Large intestine (tissue), 3 donors: ENCODE measurements around the gene ASMTL. TPM values are rescaled to one million over a fixed set of nuclear protein-coding genes. Genes with fewer than 3 reads are reported as not detected.
"Not testable (repeated sequence)": the region's sequence is repeated elsewhere in the genome, so short reads cannot be mapped to it uniquely, and the experiment has no call there.

Experiments used
- DNase-seq, 2 donors: peaks; one replicate each; pipeline versions ENCODE4 v3.0.0 to v3.0.0-alpha.2; 2013
- H3K27ac ChIP-seq: one replicate; pipeline ENCODE4 v1.5.1; 2013; ENCODE audit warnings: low read length
- H3K27me3 ChIP-seq: 2 replicates; pipeline ENCODE4 v1.6.1; 2013; ENCODE audit warnings: low read length; ENCODE audit not compliant: control insufficient read depth, insufficient read depth
- H3K36me3 ChIP-seq: 2 replicates; pipeline ENCODE4 v1.6.1; 2013; ENCODE audit warnings: low read length; ENCODE audit not compliant: control insufficient read depth, insufficient read depth
- H3K4me1 ChIP-seq: one replicate; pipeline ENCODE4 v1.6.1; 2013; ENCODE audit warnings: low read length; ENCODE audit not compliant: control insufficient read depth, insufficient read depth
- H3K4me3 ChIP-seq: one replicate; pipeline ENCODE4 v1.5.1; 2013; ENCODE audit warnings: low read length
- H3K9me3 ChIP-seq: one replicate; pipeline ENCODE4 v1.6.1; 2013; ENCODE audit warnings: mild to moderate bottlenecking, low read depth, low read length, moderate library complexity; ENCODE audit not compliant: control insufficient read depth
- whole genome bisulfite sequencing: methylation state at CpG from one replicate; pipeline ENCODE4 v1.1.5; 2013; ENCODE audit warnings: low lambda C conversion rate; ENCODE audit not compliant: insufficient coverage; 5-methylcytosine and 5-hydroxymethylcytosine counted together
- polyA plus RNA-seq: library from polyadenylated mRNA; unstranded; fragments of 120-200 nt; gene quantifications from one replicate; pipeline ENCODE4 v1.2.1, GENCODE V29; 2013

Gene ASMTL
- polyA plus RNA-seq, 1 donor, result 25.9 TPM

DNA sequence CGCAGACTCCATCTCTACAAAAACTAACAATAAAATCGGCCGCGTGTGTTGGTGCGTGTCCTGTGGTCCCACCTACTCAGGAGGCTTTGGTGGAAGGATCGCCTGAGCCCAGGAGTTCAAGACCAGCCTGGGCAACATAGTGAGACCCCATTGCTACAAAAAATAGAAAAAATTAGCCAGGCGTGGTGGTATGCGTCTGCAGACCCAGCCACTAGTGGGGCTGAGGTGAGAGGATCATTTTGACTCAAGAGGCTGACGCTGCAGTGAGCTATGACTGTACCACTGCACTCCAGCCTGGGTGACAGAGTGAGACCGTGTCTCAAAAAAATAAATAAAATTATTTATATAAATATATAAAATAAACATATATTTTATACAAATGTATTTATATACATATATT lies 22.3 kb downstream of the ASMTL start:
- Histone ChIP-seq H3K27me3 (no peaks in the 10 kb centered on the region), H3K9me3 (peaks cover 11% of the 10 kb centered on the region), H3K36me3 (peaks cover 28% of the 10 kb centered on the region), H3K4me3 (no peak overlapping the region), H3K27ac (no peak overlapping the region), H3K4me1 (no peaks in the 10 kb centered on the region)
- no peak for DNase-seq
- no CpG with 5 or more reads among the region's 10 CpGs for WGBS

DNA sequence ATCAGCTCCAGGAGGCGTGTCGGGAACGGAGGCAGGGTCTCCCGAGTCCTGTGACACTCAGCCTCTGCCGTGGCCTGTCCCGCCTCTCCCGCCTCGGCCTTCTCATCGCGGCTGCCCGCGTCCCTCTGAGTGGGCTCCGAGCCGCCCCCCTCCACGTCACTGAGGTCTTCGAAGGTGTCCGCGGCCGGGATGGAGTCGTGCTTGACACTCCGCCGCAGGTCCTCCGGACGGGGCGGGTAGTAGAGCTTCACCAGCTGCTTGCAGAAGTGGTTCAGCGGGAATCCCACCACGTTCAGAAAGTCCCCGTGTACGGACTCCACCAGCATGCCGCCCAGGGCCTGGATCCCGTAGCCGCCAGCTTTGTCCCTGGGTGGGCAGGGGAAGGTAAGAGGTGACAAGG lies 25.0 kb downstream of the ASMTL start:
- no peak for DNase-seq
- Histone ChIP-seq H3K4me3 (no peak overlapping the region), H3K27ac (no peak overlapping the region), H3K9me3 (peaks cover 22% of the 10 kb centered on the region), H3K36me3 (peaks cover 28% of the 10 kb centered on the region), H3K4me1 (no peaks in the 10 kb centered on the region), H3K27me3 (no peaks in the 10 kb centered on the region)
- WGBS, result no CpG with 5 or more reads among the region's 32 CpGs

DNA sequence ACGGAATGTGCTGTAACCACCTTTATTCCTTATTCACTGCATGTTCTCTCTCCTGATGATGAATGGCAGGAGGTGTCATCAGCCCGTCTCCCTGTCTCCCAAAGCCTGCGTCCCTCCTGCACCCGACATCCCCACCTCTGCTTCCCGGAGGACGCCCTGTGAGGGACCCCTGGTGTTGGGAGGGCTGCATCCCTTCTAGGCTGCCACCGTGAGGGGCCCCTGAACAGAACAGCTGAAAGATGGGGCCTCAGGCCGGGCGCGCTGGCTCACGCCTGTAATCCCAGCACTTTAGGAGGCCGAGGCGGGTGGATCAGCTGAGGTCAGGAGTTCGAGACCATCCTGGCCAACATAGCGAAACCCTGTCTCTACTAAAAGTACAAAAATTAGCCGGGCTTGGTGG lies 26.4 kb downstream of the ASMTL start:
- Histone ChIP-seq H3K9me3 (peaks cover 29% of the 10 kb centered on the region), H3K36me3 (peaks cover 34% of the 10 kb centered on the region)
- H3K4me3 ChIP-seq, DNase-seq, H3K4me1 ChIP-seq, H3K27me3 ChIP-seq, H3K27ac ChIP-seq: not testable (repeated sequence)
- WGBS, result no CpG with 5 or more reads among the region's 16 CpGs

DNA sequence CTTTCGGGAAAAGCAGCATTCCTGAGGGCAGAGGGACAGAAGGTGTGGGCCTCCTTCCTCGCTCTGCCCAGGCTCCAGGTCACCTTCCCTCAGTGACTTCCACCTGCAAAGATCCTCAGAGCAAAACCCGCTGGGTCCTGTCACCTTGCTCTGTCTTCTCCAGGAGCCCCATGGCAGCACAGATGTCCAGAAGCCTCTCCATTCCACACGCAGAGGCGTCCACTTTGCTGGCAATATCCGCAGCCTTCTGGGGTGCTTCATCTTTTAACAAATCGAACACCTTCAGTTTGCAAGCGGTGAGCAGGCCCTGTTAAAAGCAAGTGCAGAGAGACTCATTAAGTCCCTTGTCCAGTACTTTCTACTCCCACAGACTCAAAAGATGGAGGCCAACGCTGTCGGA lies 27.3 kb downstream of the ASMTL start:
- WGBS, result 100% methylated on average over 3 of the region's 10 CpGs
- Histone ChIP-seq H3K4me1 (peaks cover 4% of the 10 kb centered on the region), H3K27me3 (no peaks in the 10 kb centered on the region), H3K9me3 (peaks cover 31% of the 10 kb centered on the region), H3K36me3 (peaks cover 37% of the 10 kb centered on the region), H3K27ac (no peak overlapping the region), H3K4me3 (no peak overlapping the region)
- DNase-seq, result no peak

DNA sequence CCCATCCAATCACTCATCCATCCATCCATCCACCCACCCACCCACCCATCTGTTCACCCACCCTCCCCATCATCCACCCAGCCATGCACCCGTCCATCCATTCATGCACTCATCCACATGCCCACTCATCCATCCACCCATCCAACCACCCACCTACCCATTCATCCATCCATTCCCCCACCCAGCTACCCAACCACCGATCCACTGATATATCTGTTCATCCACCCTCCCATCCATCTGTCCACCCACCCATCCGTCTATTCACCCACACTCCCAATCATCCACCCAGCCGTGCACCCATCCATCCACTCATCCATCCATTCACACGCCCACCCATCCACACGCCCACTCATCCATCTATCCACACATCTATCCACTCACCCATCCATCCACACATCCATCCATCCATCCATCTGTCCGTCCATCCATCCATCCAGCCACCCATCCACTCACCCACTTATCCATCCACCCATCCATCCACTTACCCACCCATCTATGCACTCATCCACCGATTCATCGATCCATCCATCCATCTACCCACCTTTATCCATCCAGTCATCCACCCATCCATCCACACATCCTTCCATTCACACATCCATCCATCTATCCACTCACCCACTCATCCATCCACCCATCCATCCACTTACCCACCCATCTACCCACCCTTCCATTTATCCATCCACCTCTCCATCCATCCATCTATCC lies 28.4 kb downstream of the ASMTL start:
- Histone ChIP-seq H3K36me3 (peaks cover 37% of the 10 kb centered on the region), H3K4me1 (peaks cover 4% of the 10 kb centered on the region), H3K9me3 (peaks cover 36% of the 10 kb centered on the region), H3K4me3 (no peak overlapping the region), H3K27ac (no peak overlapping the region), H3K27me3 (no peaks in the 10 kb centered on the region)
- 94% methylated on average over 3 of the region's 9 CpGs for WGBS
- no peak for DNase-seq

GRCh38 chrX:1423215-1423614 lies 29.5 kb downstream of the ASMTL start:
- H3K4me1 ChIP-seq, result peaks cover 4% of the 10 kb centered on the region
- peaks cover 46% of the 10 kb centered on the region for H3K9me3 ChIP-seq
- peaks cover 46% of the 10 kb centered on the region for H3K36me3 ChIP-seq
- DNase-seq, result no peak
- no peak overlapping the region for H3K27ac ChIP-seq
- WGBS, result no CpG with 5 or more reads among the region's 2 CpGs
- no peaks in the 10 kb centered on the region for H3K27me3 ChIP-seq
- H3K4me3 ChIP-seq, result no peak overlapping the region

GRCh38 chrX:1422135-1422465 lies 30.6 kb downstream of the ASMTL start:
- peaks cover 4% of the 10 kb centered on the region for H3K4me1 ChIP-seq
- H3K36me3 ChIP-seq, result peaks cover 44% of the 10 kb centered on the region
- H3K9me3 ChIP-seq, result peaks cover 44% of the 10 kb centered on the region
- no peak for DNase-seq
- no peak overlapping the region for H3K4me3 ChIP-seq
- no peaks in the 10 kb centered on the region for H3K27me3 ChIP-seq
- no peak overlapping the region for H3K27ac ChIP-seq
- no CpG with 5 or more reads among the region's 4 CpGs for WGBS

- no peak for DNase-seq
- peaks cover 4% of the 10 kb centered on the region for H3K4me1 ChIP-seq
- H3K9me3 ChIP-seq, result peaks cover 44% of the 10 kb centered on the region
- H3K27ac ChIP-seq, result no peak overlapping the region
- H3K27me3 ChIP-seq, result no peaks in the 10 kb centered on the region
- WGBS, result no CpG with 5 or more reads among the region's 19 CpGs
- no peak overlapping the region for H3K4me3 ChIP-seq
- peaks cover 47% of the 10 kb centered on the region for H3K36me3 ChIP-seq
Observed at GRCh38 chrX:1421433-1422134, 31.1 kb downstream of the ASMTL start.

DNA sequence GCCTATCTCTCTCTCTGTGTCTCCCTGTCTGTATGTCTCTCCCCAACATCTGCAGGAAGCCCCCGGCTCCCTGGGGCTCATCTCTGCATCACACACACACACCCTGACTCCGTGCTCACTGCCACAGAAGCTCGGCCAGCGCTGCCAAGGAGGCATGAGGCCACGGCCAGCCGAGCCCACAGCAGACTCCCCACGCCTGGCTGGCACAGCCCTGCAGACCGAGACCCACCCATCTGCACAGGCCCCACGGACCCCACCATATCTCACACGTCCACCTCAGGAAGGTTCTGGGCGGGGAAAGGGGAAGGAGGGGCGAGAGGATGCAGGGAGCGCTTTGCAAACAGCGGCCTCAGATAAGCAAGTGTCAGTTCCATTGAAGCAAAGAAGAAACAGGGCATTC lies 32.3 kb downstream of the ASMTL start:
- no CpG with 5 or more reads among the region's 14 CpGs for WGBS
- Histone ChIP-seq H3K4me1 (peaks cover 4% of the 10 kb centered on the region), H3K4me3 (no peak overlapping the region), H3K27me3 (no peaks in the 10 kb centered on the region), H3K27ac (no peak overlapping the region), H3K36me3 (peaks cover 48% of the 10 kb centered on the region), H3K9me3 (peaks cover 41% of the 10 kb centered on the region)
- peak in 1 of 2 donors; percentile 27 for DNase-seq

DNA sequence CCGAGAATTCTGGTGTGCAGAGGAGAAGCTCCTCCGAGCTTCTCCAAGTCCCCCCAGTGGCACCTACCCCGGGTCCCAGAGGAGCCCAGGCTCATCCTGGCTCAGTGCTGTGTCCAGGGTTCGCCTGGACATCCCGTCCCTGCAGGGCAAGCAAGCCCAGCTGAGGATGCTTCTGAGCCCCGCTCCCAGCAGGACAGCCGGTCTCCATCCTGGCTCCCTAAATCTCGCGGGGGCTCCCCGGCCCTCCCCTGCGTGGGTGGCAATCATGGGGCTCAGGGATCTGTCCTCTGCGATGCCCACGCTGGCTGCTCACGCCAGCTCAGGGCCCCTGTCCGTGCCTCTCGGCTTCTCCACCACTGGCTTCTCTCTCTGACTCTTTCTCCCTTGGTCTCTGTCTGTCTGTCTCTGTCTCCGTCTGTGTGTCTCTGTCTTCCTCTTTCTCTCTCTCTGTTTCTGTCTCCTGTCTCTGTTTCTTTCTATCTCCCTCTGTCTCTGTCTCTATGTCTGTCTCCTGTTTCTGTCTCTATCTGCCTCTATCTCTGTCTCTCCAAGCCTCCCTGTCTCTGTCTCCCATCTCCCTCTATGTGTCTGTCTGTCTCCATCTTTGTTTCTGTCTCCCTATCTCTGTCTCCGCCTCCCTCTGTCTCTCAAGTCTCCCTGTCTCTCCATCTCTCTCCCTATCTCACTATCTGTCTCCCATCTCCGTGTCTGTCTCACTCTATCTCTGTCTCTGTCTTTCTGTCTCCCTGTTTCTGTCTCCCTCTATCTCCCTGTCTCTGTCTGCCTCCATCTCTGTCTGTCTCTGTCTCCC lies 33.0 kb downstream of the ASMTL start:
- 86% methylated on average over 3 of the region's 19 CpGs for WGBS
- Histone ChIP-seq H3K4me1 (peaks cover 4% of the 10 kb centered on the region), H3K9me3 (peaks cover 41% of the 10 kb centered on the region), H3K27me3 (no peaks in the 10 kb centered on the region), H3K27ac (no peak overlapping the region), H3K36me3 (peaks cover 45% of the 10 kb centered on the region), H3K4me3 (no peak overlapping the region)
- DNase-seq, result no peak
